ENCODE data around the gene TOMM20. TPM values are rescaled to one million over a fixed set of nuclear protein-coding genes. Genes with fewer than 3 reads are reported as not detected.
A peak's percentile ranks its signal among the peaks of the same experiment; 100 is the strongest.

TOMM20 gene
- 66.3 to 89.1 TPM (median 80.7 TPM) in 3 replicates for total RNA-seq
- long read RNA-seq, transcript TOMM20-201 (5 exons, 3,387 nt) = major isoform, 44 of 54 reads
- long read RNA-seq, partial matches to known transcripts = 1 of 54 reads
- long read RNA-seq, other reads (novel, unspliced or antisense) = 9 of 54 reads

DNA sequence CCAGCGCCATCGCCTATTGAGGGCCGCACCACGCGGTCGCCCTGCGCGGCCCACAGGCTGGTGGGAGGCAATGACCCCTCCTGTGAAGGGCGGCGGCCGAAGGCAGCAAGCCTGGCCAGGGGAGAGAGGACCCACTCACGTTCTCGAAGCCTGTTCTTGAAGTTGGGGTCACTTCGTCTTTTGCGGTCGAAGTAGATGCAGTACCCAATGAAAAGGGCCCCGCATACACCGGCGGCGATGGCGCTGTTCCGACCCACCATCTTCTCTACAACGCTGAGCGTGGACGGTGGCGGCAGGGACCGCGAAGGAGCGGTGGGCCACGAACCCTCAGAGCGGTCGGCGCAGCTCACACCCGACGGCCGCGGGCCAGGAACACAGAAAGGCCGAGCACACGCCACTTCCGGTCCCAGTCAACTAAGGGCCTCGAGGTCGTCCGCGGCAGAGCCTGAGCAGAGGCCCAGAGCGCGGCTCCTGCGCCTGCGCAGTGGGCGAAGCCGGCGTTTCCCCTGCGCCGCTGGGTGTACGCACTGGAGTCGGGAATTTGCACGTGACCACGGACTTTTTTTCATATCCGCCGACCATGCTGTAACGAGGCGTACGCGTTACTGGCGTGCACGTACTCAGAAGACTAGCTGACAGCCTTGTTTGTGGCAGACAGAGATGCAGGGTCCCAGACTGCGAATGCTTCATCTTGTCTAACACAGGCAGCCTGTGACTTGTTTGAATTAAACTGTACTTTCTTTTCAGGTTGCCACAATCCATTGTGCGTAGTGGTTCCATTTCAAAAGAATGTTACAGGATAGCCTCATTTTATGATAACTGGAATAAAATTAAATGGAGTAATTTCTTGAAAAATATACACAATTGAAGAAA, at the start of gene TOMM20:
TSS of gene TOMM20 (minus strand) at position 382 of the 873 bp plus-strand sequence. CDS start at position 260, 122 bp downstream.
- peak; percentile 97 for DNase-seq (ENCODE audit: low spot score)
- Mint-ChIP-seq H3K36me3 (ENCODE audit: low read depth) (peaks cover 9% of the 10 kb centered on the region), H3K4me3 (ENCODE audit: unreplicated experiment) (peak within 1 kb of the TSS; percentile 98), H3K9me3 (ENCODE audit: low read depth) (no peaks in the 10 kb centered on the region), H3K27me3 (ENCODE audit: low read depth) (no peaks in the 10 kb centered on the region), H3K4me1 (ENCODE audit: low read depth) (peaks cover 31% of the 10 kb centered on the region), H3K27ac (ENCODE audit: unreplicated experiment) (peak within 1 kb of the TSS; percentile 98)
- TF ChIP-seq, protein P1, sequence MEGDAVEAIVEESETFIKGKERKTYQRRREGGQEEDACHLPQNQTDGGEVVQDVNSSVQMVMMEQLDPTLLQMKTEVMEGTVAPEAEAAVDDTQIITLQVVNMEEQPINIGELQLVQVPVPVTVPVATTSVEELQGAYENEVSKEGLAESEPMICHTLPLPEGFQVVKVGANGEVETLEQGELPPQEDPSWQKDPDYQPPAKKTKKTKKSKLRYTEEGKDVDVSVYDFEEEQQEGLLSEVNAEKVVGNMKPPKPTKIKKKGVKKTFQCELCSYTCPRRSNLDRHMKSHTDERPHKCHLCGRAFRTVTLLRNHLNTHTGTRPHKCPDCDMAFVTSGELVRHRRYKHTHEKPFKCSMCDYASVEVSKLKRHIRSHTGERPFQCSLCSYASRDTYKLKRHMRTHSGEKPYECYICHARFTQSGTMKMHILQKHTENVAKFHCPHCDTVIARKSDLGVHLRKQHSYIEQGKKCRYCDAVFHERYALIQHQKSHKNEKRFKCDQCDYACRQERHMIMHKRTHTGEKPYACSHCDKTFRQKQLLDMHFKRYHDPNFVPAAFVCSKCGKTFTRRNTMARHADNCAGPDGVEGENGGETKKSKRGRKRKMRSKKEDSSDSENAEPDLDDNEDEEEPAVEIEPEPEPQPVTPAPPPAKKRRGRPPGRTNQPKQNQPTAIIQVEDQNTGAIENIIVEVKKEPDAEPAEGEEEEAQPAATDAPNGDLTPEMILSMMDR (IDR thresholded peaks at IDR 0.05) = peak; percentile 49

DNA sequence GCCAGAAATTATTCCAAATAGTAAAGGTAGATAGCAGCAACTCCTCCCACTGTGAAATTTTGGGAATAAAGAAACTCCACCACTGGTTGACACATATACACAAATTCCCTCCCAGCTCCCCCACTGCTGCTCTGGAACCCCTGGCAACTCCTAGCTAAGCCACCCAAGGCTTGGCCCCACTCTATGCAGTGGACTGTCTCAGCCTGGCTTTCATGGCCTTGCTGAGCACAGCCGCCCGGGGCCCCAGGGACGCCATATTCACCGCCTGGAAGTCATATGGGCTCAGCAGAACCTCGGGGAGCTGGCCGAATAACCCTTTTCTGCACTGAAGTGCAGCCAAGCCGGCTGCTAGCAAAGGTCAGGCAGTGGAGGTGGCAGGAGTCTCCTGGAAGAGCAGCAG, 47.8 kb upstream of the TOMM20 start:
- TF ChIP-seq, protein P1 (IDR thresholded peaks at IDR 0.05) = no peak
- H3K27ac Mint-ChIP-seq (ENCODE audit: unreplicated experiment) = no peak overlapping the region
- no peak overlapping the region for H3K4me3 Mint-ChIP-seq (ENCODE audit: unreplicated experiment)
- H3K4me1 Mint-ChIP-seq (ENCODE audit: low read depth) = no peaks in the 10 kb centered on the region
- H3K36me3 Mint-ChIP-seq (ENCODE audit: low read depth) = peaks cover 24% of the 10 kb centered on the region
- no peaks in the 10 kb centered on the region for H3K27me3 Mint-ChIP-seq (ENCODE audit: low read depth)
- no peak for DNase-seq (ENCODE audit: low spot score)
- H3K9me3 Mint-ChIP-seq (ENCODE audit: low read depth) = no peaks in the 10 kb centered on the region

DNA sequence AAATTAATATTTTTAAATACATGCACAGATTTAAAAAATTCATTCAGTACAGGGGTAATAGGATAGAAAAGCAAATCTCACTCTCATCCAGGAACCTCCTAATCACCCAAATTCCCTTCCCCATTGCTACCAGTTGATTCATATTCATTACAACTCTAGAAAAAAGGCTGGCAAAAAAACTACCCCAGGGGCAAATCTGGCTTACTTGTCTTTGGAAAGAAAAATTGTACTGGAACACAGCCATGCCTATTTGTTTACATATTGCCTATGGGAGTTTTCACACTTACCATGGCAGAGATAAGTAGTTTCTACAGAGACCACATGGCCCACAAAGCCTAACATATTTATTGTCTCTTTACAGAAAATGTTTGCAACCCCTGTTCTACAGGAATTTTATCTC, 41.3 kb upstream of the TOMM20 start:
- no peak for DNase-seq (ENCODE audit: low spot score)
- no peaks in the 10 kb centered on the region for H3K9me3 Mint-ChIP-seq (ENCODE audit: low read depth)
- H3K4me1 Mint-ChIP-seq (ENCODE audit: low read depth) = no peaks in the 10 kb centered on the region
- TF ChIP-seq, protein P1 (IDR thresholded peaks at IDR 0.05) = no peak
- no peak overlapping the region for H3K27ac Mint-ChIP-seq (ENCODE audit: unreplicated experiment)
- no peak overlapping the region for H3K4me3 Mint-ChIP-seq (ENCODE audit: unreplicated experiment)
- peaks cover 18% of the 10 kb centered on the region for H3K36me3 Mint-ChIP-seq (ENCODE audit: low read depth)
- H3K27me3 Mint-ChIP-seq (ENCODE audit: low read depth) = no peaks in the 10 kb centered on the region

DNA sequence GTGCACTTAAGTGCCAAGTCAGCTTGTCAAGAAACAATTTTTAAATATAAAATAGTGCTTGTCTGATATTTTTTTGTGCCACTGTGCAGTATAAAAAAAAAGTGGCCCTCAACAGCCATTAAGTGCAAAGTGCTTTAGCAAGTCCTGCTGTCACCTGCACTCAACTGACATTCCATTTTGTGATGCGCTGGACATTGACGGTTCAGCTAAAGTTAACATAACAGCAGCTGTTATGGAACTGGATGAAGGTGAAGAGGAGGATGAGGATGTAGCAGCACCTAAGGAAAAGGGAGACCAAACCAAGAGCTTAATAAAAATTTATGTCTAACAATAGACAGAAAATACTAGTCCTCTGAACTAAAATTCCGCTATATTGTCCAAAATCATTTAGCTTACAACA, 39.7 kb upstream of the TOMM20 start:
- Mint-ChIP-seq H3K27me3 (ENCODE audit: low read depth) (no peaks in the 10 kb centered on the region), H3K4me3 (ENCODE audit: unreplicated experiment) (no peak overlapping the region), H3K36me3 (ENCODE audit: low read depth) (peaks cover 10% of the 10 kb centered on the region), H3K9me3 (ENCODE audit: low read depth) (no peaks in the 10 kb centered on the region), H3K27ac (ENCODE audit: unreplicated experiment) (no peak overlapping the region), H3K4me1 (ENCODE audit: low read depth) (no peaks in the 10 kb centered on the region)
- DNase-seq (ENCODE audit: low spot score) = no peak
- TF ChIP-seq, protein P1 (IDR thresholded peaks at IDR 0.05) = no peak

DNA sequence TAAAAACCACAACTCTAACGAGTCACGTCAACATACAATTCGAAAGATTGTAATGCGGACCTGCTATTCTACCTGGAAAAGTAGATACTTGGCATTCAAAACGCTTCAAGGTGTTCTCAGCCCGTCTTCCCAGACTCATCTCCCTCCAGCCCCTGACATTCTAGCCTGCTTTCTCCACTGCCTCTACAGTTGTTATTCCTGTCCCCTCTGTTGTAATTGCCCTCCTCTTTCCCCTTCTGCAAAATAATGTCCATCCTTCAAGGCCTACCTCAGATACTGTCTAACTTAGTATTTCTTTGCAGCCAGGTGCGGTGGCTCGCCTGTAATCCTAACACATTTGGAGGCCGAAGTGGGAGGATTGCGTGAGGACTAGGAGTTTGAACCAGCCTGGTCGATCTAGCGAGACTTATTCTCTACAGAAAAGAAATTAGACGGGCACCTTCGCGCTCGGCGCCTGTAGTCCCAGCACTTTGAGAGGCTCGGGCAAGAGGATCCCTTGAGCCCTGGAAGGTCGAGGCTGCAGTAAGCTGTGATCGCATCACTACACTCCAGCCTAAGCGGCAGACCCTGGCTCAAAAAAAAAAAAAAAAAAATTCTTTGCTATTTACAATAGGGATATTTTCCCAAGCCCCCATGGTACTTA, 33.2 kb upstream of the TOMM20 start:
- Mint-ChIP-seq H3K27ac (ENCODE audit: unreplicated experiment) (peak overlapping the region; percentile 99), H3K4me1 (ENCODE audit: low read depth) (peaks cover 24% of the 10 kb centered on the region), H3K27me3 (ENCODE audit: low read depth) (no peaks in the 10 kb centered on the region), H3K9me3 (ENCODE audit: low read depth) (no peaks in the 10 kb centered on the region), H3K4me3 (ENCODE audit: unreplicated experiment) (peak overlapping the region; percentile 97), H3K36me3 (ENCODE audit: low read depth) (no peaks in the 10 kb centered on the region)
- TF ChIP-seq, protein P1 (IDR thresholded peaks at IDR 0.05) = no peak
- DNase-seq (ENCODE audit: low spot score) = no peak

All from chondrocyte (in vitro differentiated cells).